OCI-LY7 (cell line): Measurements from ENCODE around the gene HLA-A. TPM values are rescaled to one million over a fixed set of nuclear protein-coding genes. Genes with fewer than 3 reads are reported as not detected.

Experiments
- BruUV-seq: library from RNA; stranded (reverse); fragments of 400-500 nt; replicated peaks from 2 replicates; lab custom pipeline; 2021; lab: Mats Ljungman, UMichigan
- CTCF ChIA-PET: fragments of 300-600 bp; sonication (Branson Sonifier 250); formaldehyde crosslinking; loops from one replicate; lab custom pipeline; 2022; ENCODE audit warnings: antibody characterized with exemption; ENCODE audit not compliant: unreplicated experiment; lab: Charles Lee
- POLR2A ChIA-PET: fragments of 300-600 bp; sonication (Branson Sonifier 250); formaldehyde crosslinking; loops from one replicate; lab custom pipeline; 2022; ENCODE audit warnings: antibody characterized with exemption; lab: Charles Lee
- DNase-seq: peaks from one replicate; pipeline ENCODE4 v3.0.0-alpha.2; 2015; ENCODE audit warnings: low spot score
- H2AFZ ChIP-seq: fragments of 200-600 bp; sonication (generic), shearing (Covaris generic); 2 replicates; pipeline ENCODE4 v1.6.1; 2014; ENCODE audit warnings: mild to moderate bottlenecking, antibody characterized with exemption, low read length, moderate library complexity
- H3K27ac ChIP-seq: fragments of 200-600 bp; sonication (generic); 2 replicates; pipeline ENCODE4 v1.5.1; 2014; ENCODE audit warnings: mixed run types, low read depth, mild to moderate bottlenecking, moderate library complexity, low read length, inconsistent platforms; ENCODE audit not compliant: poor library complexity, severe bottlenecking
- H3K36me3 ChIP-seq: fragments of 200-600 bp; sonication (generic); 2 replicates; pipeline ENCODE4 v1.6.1; 2014; ENCODE audit warnings: mild to moderate bottlenecking, antibody characterized with exemption, low read length, moderate library complexity, mixed read lengths; ENCODE audit not compliant: insufficient read depth
- H3K4me1 ChIP-seq: fragments of 200-600 bp; sonication (generic); 2 replicates; pipeline ENCODE4 v1.5.1; 2014; ENCODE audit warnings: mild to moderate bottlenecking, low read length; ENCODE audit not compliant: insufficient read depth, poor library complexity, severe bottlenecking
- H3K4me2 ChIP-seq: fragments of 200-600 bp; sonication (generic); 2 replicates; pipeline ENCODE4 v1.6.1; 2014; ENCODE audit warnings: mild to moderate bottlenecking, low read length
- H3K4me3 ChIP-seq: fragments of 200-600 bp; sonication (generic); 2 replicates; pipeline ENCODE4 v1.5.1; 2014; ENCODE audit warnings: mild to moderate bottlenecking, low read depth, low read length; ENCODE audit not compliant: poor library complexity, severe bottlenecking
- H3K79me2 ChIP-seq: fragments of 200-600 bp; sonication (generic); 2 replicates; pipeline ENCODE4 v1.6.1; 2016; ENCODE audit warnings: low read depth, mild to moderate bottlenecking, low read length, moderate library complexity, mixed read lengths; ENCODE audit not compliant: insufficient read depth
- H3K9me2 ChIP-seq: fragments of 200-600 bp; sonication (generic); 2 replicates; pipeline ENCODE4 v1.6.1; 2016; ENCODE audit warnings: mild to moderate bottlenecking, low read length, mixed read lengths; ENCODE audit not compliant: insufficient read depth
- H3K9me3 ChIP-seq: fragments of 200-600 bp; sonication (generic); 2 replicates; pipeline ENCODE4 v1.6.1; 2014; ENCODE audit warnings: mild to moderate bottlenecking, mixed run types, low read length, mixed read lengths
- H4K20me1 ChIP-seq: fragments of 200-600 bp; sonication (generic); 2 replicates; pipeline ENCODE4 v1.6.1; 2014; ENCODE audit warnings: mild to moderate bottlenecking, antibody characterized with exemption, low read length, moderate library complexity, mixed read lengths; ENCODE audit not compliant: insufficient read depth
- EZH2phosphoT487 ChIP-seq: fragments of 200-600 bp; sonication (generic); IDR thresholded peaks from 2 replicates; pipeline ENCODE4 v1.6.1; 2018; ENCODE audit warnings: low read depth, borderline replicate concordance, mild to moderate bottlenecking, mixed run types, antibody characterized with exemption, low read length, moderate library complexity, mixed read lengths
- intact Hi-C: fragments of 100-400 bp; cut with micrococcal nuclease; formaldehyde crosslinking; loops from one replicate; pipeline ENCODE4 v1.10.0; 2022; ENCODE audit not compliant: unreplicated experiment
- total RNA-seq, 2 experiments: library from RNA; depleted of rRNA in 1 of 2; stranded (reverse); fragments of >200 nt in 1 of 2; shearing (Covaris generic) in 1 of 2; gene quantifications; 2 replicates each; pipeline ENCODE4 v1.2.3, GENCODE V29; 2014 to 2022
- TF ChIP-seq, protein P1 (sequence below): fragments of 200-600 bp; sonication (generic); conservative IDR thresholded peaks from 2 replicates; pipeline ENCODE4 v1.5.1; 2014; ENCODE audit warnings: mild to moderate bottlenecking, antibody characterized with exemption, low read length, moderate library complexity, mixed read lengths

HLA-A gene
- total RNA-seq, 2 experiments from 2014 or later: 393 to 672 TPM

DNA sequence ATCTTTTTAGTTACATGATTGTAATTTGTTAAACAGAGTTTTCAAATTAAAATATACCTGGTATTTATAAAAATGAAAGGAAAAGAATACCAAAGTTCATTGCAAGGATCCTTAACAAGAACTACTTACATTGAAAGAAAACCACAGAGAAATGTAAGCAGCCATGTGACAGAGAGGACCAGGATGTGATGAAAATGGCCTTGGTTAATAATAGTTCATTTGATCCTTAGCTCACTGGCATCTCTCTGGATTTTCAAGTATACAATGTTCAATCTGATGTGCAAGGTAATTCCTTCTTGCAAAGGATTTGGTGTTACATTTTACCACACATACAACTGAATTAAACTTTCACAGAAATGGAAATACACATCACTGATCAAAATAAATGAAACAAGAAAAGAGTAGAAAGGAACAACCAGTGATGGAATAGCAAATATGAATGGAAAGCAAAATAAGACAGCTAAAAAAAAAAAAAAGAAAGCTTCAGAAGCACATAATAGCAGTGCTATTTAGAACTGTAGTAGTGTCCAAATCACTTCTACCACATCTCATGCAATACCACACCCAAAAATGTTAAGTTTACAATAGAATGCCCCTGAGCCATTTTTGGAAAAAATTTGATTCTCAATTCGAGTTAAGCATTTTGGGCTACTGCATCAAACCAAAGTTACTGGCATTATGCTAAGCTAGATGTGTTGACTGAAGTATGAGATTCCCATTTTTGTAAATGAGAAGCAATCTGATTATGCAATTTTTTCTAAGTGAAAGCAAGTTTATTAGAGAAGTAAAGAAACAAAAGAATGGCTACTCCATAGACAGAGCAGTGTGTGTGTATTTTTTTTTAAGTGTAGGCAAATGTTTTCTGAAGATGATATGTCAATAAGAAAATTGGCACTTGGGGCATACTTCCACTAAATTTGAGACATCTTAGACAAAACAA, 22.6 kb upstream of the HLA-A start:
- intact Hi-C loops: no loop called here
- H3K9me3 ChIP-seq: no peaks in the 10 kb centered on the region
- H3K9me2 ChIP-seq: no peaks in the 10 kb centered on the region
- no peak overlapping the region for H3K27ac ChIP-seq
- H3K36me3 ChIP-seq: no peaks in the 10 kb centered on the region
- H3K4me1 ChIP-seq: no peaks in the 10 kb centered on the region
- no peak overlapping the region for H3K4me3 ChIP-seq
- no peaks in the 10 kb centered on the region for H4K20me1 ChIP-seq
- BruUV-seq: no TSS peak
- no peak overlapping the region for H2AFZ ChIP-seq
- no peak for TF ChIP-seq EZH2phosphoT487
- TF ChIP-seq, protein P1, sequence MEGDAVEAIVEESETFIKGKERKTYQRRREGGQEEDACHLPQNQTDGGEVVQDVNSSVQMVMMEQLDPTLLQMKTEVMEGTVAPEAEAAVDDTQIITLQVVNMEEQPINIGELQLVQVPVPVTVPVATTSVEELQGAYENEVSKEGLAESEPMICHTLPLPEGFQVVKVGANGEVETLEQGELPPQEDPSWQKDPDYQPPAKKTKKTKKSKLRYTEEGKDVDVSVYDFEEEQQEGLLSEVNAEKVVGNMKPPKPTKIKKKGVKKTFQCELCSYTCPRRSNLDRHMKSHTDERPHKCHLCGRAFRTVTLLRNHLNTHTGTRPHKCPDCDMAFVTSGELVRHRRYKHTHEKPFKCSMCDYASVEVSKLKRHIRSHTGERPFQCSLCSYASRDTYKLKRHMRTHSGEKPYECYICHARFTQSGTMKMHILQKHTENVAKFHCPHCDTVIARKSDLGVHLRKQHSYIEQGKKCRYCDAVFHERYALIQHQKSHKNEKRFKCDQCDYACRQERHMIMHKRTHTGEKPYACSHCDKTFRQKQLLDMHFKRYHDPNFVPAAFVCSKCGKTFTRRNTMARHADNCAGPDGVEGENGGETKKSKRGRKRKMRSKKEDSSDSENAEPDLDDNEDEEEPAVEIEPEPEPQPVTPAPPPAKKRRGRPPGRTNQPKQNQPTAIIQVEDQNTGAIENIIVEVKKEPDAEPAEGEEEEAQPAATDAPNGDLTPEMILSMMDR: no peak
- ChIA-PET POLR2A (interaction anchor here (0.8 to 0.9 kb wide), 2 partner anchors 21 to 45 kb away, joined by 3 read pairs; no protein-coding TSS in a partner anchor), CTCF (no interaction called here)
- no peaks in the 10 kb centered on the region for H3K79me2 ChIP-seq
- H3K4me2 ChIP-seq: no peak overlapping the region
- no peak for DNase-seq

DNA sequence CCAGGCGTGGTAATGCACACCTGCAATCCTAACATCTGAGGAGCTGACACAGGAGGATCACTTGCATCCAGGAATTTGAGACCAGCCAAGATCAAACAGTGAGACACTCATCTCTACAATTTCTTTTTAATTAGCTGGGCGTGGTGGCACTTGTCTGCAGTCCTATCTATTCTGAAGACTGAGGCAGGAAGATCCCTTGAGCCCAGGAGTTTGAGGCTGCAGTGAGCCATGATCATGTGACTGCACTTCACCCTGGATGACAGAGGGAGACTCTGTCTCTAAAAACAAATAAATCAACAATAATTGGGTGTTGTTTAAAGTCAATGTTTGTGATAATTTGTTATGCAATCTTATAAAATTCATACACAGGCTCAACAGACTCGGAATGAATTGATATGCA, 18.0 kb upstream of the HLA-A start:
- H3K9me2 ChIP-seq: no peaks in the 10 kb centered on the region
- intact Hi-C loops: no loop called here
- H3K4me2 ChIP-seq: no peak overlapping the region
- H3K27ac ChIP-seq: no peak overlapping the region
- CTCF ChIA-PET: no interaction called here
- peaks cover 10% of the 10 kb centered on the region for H3K4me1 ChIP-seq
- DNase-seq: no peak
- no peaks in the 10 kb centered on the region for H3K9me3 ChIP-seq
- TF ChIP-seq, protein P1: no peak
- no peak overlapping the region for H2AFZ ChIP-seq
- no peak overlapping the region for H3K4me3 ChIP-seq
- no TSS peak for BruUV-seq
- H4K20me1 ChIP-seq: no peaks in the 10 kb centered on the region
- H3K36me3 ChIP-seq: no peaks in the 10 kb centered on the region
- no peaks in the 10 kb centered on the region for H3K79me2 ChIP-seq
- POLR2A ChIA-PET: no interaction called here

DNA sequence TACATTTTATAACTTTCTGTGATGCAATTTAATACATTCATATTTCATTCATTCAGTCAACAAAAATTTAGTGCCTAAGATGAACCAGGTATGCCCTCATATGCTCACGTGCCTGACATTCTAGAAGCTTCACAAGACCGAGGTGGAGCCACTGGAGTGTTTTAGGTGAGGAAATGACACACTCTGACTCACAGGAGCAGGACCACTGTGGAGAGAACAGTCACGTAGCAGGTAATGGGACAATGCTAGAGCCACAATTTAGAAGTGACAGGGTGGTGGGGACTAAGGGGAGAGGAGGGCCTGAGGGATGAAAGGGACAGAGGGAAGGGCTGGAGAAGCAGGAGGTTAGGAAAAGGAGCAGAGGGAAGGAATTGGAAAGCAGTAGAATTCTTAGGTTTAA, 17.6 kb upstream of the HLA-A start:
- no peak for DNase-seq
- H3K27ac ChIP-seq: no peak overlapping the region
- H3K79me2 ChIP-seq: no peaks in the 10 kb centered on the region
- peaks cover 10% of the 10 kb centered on the region for H3K4me1 ChIP-seq
- H3K4me2 ChIP-seq: no peak overlapping the region
- no peaks in the 10 kb centered on the region for H3K9me3 ChIP-seq
- H3K4me3 ChIP-seq: no peak overlapping the region
- POLR2A ChIA-PET: no interaction called here
- CTCF ChIA-PET: no interaction called here
- H3K36me3 ChIP-seq: no peaks in the 10 kb centered on the region
- H3K9me2 ChIP-seq: no peaks in the 10 kb centered on the region
- intact Hi-C loops: no loop called here
- H4K20me1 ChIP-seq: no peaks in the 10 kb centered on the region
- H2AFZ ChIP-seq: no peak overlapping the region
- no peak for TF ChIP-seq EZH2phosphoT487
- TF ChIP-seq, protein P1: no peak
- no TSS peak for BruUV-seq
